PC-3 (cell line): ENCODE data around the gene MMP21. TPM values are rescaled to one million over a fixed set of nuclear protein-coding genes. Genes with fewer than 3 reads are reported as not detected.

Experiments
- ATAC-seq: fragments of 200-7000 bp; cut with Tn5 transposase; 2 replicates; pipeline ENCODE4 v1.9.1; 2020; ENCODE audit warnings: mild to moderate bottlenecking, moderate library complexity
- BruUV-seq: library from RNA; stranded (reverse); fragments of 400-500 nt; replicated peaks from 2 replicates; lab custom pipeline; 2021; lab: Mats Ljungman, UMichigan
- CTCF ChIA-PET: fragments of 300-600 bp; sonication (Branson Sonifier 250); formaldehyde crosslinking; loops from one replicate; lab custom pipeline; 2022; ENCODE audit warnings: antibody characterized with exemption; lab: Charles Lee
- POLR2A ChIA-PET: fragments of 300-600 bp; sonication (Branson Sonifier 250); formaldehyde crosslinking; loops from one replicate; lab custom pipeline; 2022; ENCODE audit warnings: antibody characterized with exemption; ENCODE audit not compliant: unreplicated experiment; lab: Charles Lee
- DNase-seq: peaks from one replicate; pipeline ENCODE4 v3.0.0-alpha.2; 2015
- H2AFZ ChIP-seq: fragments of 300-600 bp; sonication (generic); 2 replicates; pipeline ENCODE4 v1.6.0; 2016; ENCODE audit warnings: antibody characterized with exemption, low read length
- H3F3A ChIP-seq: fragments of 300-600 bp; sonication (generic); one replicate; pipeline ENCODE4 v1.6.0; 2017; ENCODE audit warnings: antibody characterized with exemption, low read length, control low read depth, mild to moderate bottlenecking; ENCODE audit not compliant: unreplicated experiment
- H3K27ac ChIP-seq: fragments of 300-600 bp; sonication (generic); 2 replicates; pipeline ENCODE4 v1.5.1; 2016; ENCODE audit warnings: mild to moderate bottlenecking, low read length
- H3K27me3 ChIP-seq: fragments of 300-600 bp; sonication (generic); 2 replicates; pipeline ENCODE4 v1.6.1; 2016; ENCODE audit warnings: low read length, mixed read lengths
- H3K36me3 ChIP-seq: fragments of 300-600 bp; sonication (generic); 2 replicates; pipeline ENCODE4 v1.6.1; 2016; ENCODE audit warnings: low read depth, mixed run types, low read length, mixed read lengths
- H3K4me1 ChIP-seq: fragments of 300-600 bp; sonication (generic); 2 replicates; pipeline ENCODE4 v1.5.1; 2016; ENCODE audit warnings: low read length; ENCODE audit not compliant: insufficient read depth
- H3K4me2 ChIP-seq: fragments of 300-600 bp; sonication (generic); 2 replicates; pipeline ENCODE4 v1.6.0; 2016; ENCODE audit warnings: low read length
- H3K4me3 ChIP-seq: fragments of 300-600 bp; sonication (generic); 2 replicates; pipeline ENCODE4 v1.5.1; 2016; ENCODE audit warnings: mild to moderate bottlenecking, low read length, mixed read lengths
- H3K79me2 ChIP-seq: fragments of 300-600 bp; sonication (generic); 2 replicates; pipeline ENCODE4 v1.6.1; 2017; ENCODE audit warnings: low read length, mixed read lengths
- H3K9ac ChIP-seq: fragments of 300-600 bp; sonication (generic); 2 replicates; pipeline ENCODE4 v1.6.0; 2016; ENCODE audit warnings: mild to moderate bottlenecking, low read length
- H3K9me2 ChIP-seq: fragments of 300-600 bp; sonication (generic); replicated peaks from 2 replicates; pipeline ENCODE4 v1.6.1; 2016; ENCODE audit warnings: mixed run types, low read length, mixed read lengths
- H3K9me3 ChIP-seq: fragments of 300-600 bp; sonication (generic); 2 replicates; pipeline ENCODE4 v1.6.1; 2016; ENCODE audit warnings: low read length, mixed read lengths
- H4K20me1 ChIP-seq: fragments of 300-600 bp; sonication (generic); 2 replicates; pipeline ENCODE4 v1.6.1; 2016; ENCODE audit warnings: low read length, mixed read lengths
- CTCF ChIP-seq: fragments of 300-600 bp; sonication (generic); conservative IDR thresholded peaks from 2 replicates; pipeline ENCODE4 v1.5.1; 2017; ENCODE audit warnings: antibody characterized with exemption, low read depth, mild to moderate bottlenecking, low read length
- EZH2 ChIP-seq: fragments of 300-600 bp; sonication (generic); IDR thresholded peaks from one replicate; pipeline ENCODE4 v1.6.1; 2017; ENCODE audit warnings: antibody characterized with exemption, mild to moderate bottlenecking, low read length; ENCODE audit not compliant: unreplicated experiment
- EZH2phosphoT487 ChIP-seq: fragments of 300-600 bp; sonication (generic); IDR thresholded peaks from 2 replicates; pipeline ENCODE4 v1.6.1; 2018; ENCODE audit warnings: mild to moderate bottlenecking, antibody characterized with exemption, low read length, borderline replicate concordance
- intact Hi-C: fragments of 100-400 bp; cut with micrococcal nuclease; formaldehyde crosslinking; loops from 2 replicates; pipeline ENCODE4 v1.9.0; 2023
- total RNA-seq: library from RNA; depleted of rRNA; stranded (reverse); fragments of >200 nt; gene quantifications from 2 replicates; pipeline ENCODE4 v1.2.3, GENCODE V29; 2014

MMP21 gene
- total RNA-seq, 1 experiment from 2014 or later: not detected

GRCh38 chr10:125797424-125797823, 21.8 kb upstream of the MMP21 start:
- DNase-seq (no peak), ATAC-seq (no peak)
- no peak overlapping the region for H3K27ac ChIP-seq
- H2AFZ ChIP-seq: no peak overlapping the region
- no peaks in the 10 kb centered on the region for H3K79me2 ChIP-seq
- ChIA-PET CTCF (no interaction called here), POLR2A (no interaction called here)
- no peak for TF ChIP-seq EZH2phosphoT487
- TF ChIP-seq EZH2: no peak
- TF ChIP-seq CTCF: no peak
- H3K36me3 ChIP-seq: no peaks in the 10 kb centered on the region
- no peaks in the 10 kb centered on the region for H3K4me1 ChIP-seq
- no peaks in the 10 kb centered on the region for H3K27me3 ChIP-seq
- intact Hi-C loops: no loop called here
- no peaks in the 10 kb centered on the region for H3K9me3 ChIP-seq
- H3K9ac ChIP-seq: no peak overlapping the region
- H3F3A ChIP-seq: no peaks in the 10 kb centered on the region
- no peaks in the 10 kb centered on the region for H4K20me1 ChIP-seq
- no peaks in the 10 kb centered on the region for H3K9me2 ChIP-seq
- no peak overlapping the region for H3K4me3 ChIP-seq
- H3K4me2 ChIP-seq: no peak overlapping the region
- BruUV-seq: no TSS peak

GRCh38 chr10:125795637-125796190, 20.1 kb upstream of the MMP21 start:
- ChIA-PET POLR2A (no interaction called here), CTCF (no interaction called here)
- no TSS peak for BruUV-seq
- Histone ChIP-seq H3K4me3 (no peak overlapping the region), H3K27me3 (no peaks in the 10 kb centered on the region), H3K36me3 (no peaks in the 10 kb centered on the region), H3K79me2 (no peaks in the 10 kb centered on the region), H3F3A (no peaks in the 10 kb centered on the region), H4K20me1 (no peaks in the 10 kb centered on the region), H3K9me2 (no peaks in the 10 kb centered on the region), H2AFZ (no peak overlapping the region), H3K9me3 (no peaks in the 10 kb centered on the region), H3K9ac (no peak overlapping the region), H3K4me2 (no peak overlapping the region), H3K27ac (no peak overlapping the region), H3K4me1 (no peaks in the 10 kb centered on the region)
- ATAC-seq: no peak
- intact Hi-C loops: no loop called here
- no peak for DNase-seq
- TF ChIP-seq EZH2 (no peak), EZH2phosphoT487 (no peak), CTCF (no peak)

GRCh38 chr10:125795128-125795527, 19.5 kb upstream of the MMP21 start:
- ChIA-PET POLR2A (no interaction called here), CTCF (no interaction called here)
- H3K4me3 ChIP-seq: no peak overlapping the region
- intact Hi-C loops: no loop called here
- no peaks in the 10 kb centered on the region for H3K9me3 ChIP-seq
- H4K20me1 ChIP-seq: no peaks in the 10 kb centered on the region
- H3K36me3 ChIP-seq: no peaks in the 10 kb centered on the region
- H3K27ac ChIP-seq: no peak overlapping the region
- DNase-seq: no peak
- no peaks in the 10 kb centered on the region for H3K79me2 ChIP-seq
- no peaks in the 10 kb centered on the region for H3K9me2 ChIP-seq
- no TSS peak for BruUV-seq
- no peak overlapping the region for H2AFZ ChIP-seq
- no peak for TF ChIP-seq CTCF
- no peak for TF ChIP-seq EZH2
- TF ChIP-seq EZH2phosphoT487: no peak
- no peaks in the 10 kb centered on the region for H3F3A ChIP-seq
- no peak overlapping the region for H3K4me2 ChIP-seq
- no peak for ATAC-seq
- H3K4me1 ChIP-seq: no peaks in the 10 kb centered on the region
- H3K9ac ChIP-seq: no peak overlapping the region
- H3K27me3 ChIP-seq: no peaks in the 10 kb centered on the region
